Measurements from ENCODE around the gene RBM20.

DNA sequence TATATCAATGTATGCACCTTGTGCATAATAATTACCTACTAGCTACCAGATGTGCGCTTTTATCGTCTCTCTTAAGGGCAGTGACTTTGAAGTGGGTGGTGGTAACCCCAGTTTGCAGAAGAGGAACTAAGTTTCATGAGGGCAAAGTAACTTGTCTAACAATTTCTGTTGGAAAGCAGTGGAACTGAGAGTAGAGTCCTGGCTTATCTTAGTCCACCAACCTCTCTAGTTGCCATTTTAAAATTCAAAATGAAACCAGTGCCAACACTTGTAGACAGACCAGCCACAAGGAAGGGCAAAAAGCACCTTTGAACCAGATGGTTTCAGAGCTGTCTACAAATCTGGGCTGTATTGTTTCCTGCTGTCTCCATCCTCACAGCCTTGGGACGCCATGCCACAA is 32.0 kb upstream of the RBM20 start:
- no peak for TF ChIP-seq EP300 (IDR thresholded peaks at IDR 0.05)
- no peak for TF ChIP-seq CTCF (IDR thresholded peaks at IDR 0.05)
- no peak for TF ChIP-seq POLR2A (IDR thresholded peaks at IDR 0.05)
- TF ChIP-seq POLR2AphosphoS5 (IDR thresholded peaks at IDR 0.05): no peak

Measured in stomach (tissue), 4 donors.